K562 (cell line): ENCODE results near the gene CLCN6. TPM values are rescaled to one million over a fixed set of nuclear protein-coding genes. Genes with fewer than 3 reads are reported as not detected.

Experiments
- BRCA1 ChIP-seq, 2 experiments: fragments of 450-650 bp in 1 of 2; sonication (generic) in 1 of 2; formaldehyde crosslinking in 1 of 2; IDR thresholded peaks; 2 replicates each; pipeline versions ENCODE4 v1.5.0 to v1.6.1; 2017 to 2020; ENCODE audit warnings: mild to moderate bottlenecking in 1 of 2, missing genetic modification reagents in 1 of 2
- CCAR2 ChIP-seq: fragments of 200-400 bp; formaldehyde crosslinking; IDR thresholded peaks from 2 replicates; pipeline ENCODE4 v1.6.1; 2017; ENCODE audit warnings: mild to moderate bottlenecking, low read depth, low read length
- DACH1 ChIP-seq: fragments of 450-650 bp; IDR thresholded peaks from 2 replicates; pipeline ENCODE4 v1.6.1; 2018; ENCODE audit not compliant: partially characterized antibody
- DEAF1 ChIP-seq: fragments of 450-650 bp; formaldehyde crosslinking; IDR thresholded peaks from 2 replicates; pipeline ENCODE4 v1.4.0; 2020; ENCODE audit warnings: mild to moderate bottlenecking, moderate library complexity
- E2F1 ChIP-seq: sonication (generic); formaldehyde crosslinking; IDR thresholded peaks from 2 replicates; pipeline ENCODE4 v1.8.1; 2023; ENCODE audit warnings: mild to moderate bottlenecking, missing genetic modification reagents, moderate library complexity
- KAT8 ChIP-seq: fragments of 450-650 bp; IDR thresholded peaks from 2 replicates; pipeline ENCODE4 v1.6.1; 2016; ENCODE audit warnings: low read depth, mild to moderate bottlenecking
- MBD1 ChIP-seq: fragments of 250-450 bp; sonication (Bioruptor Pico); IDR thresholded peaks from 2 replicates; pipeline ENCODE4 v1.8.0; 2022; ENCODE audit warnings: inconsistent platforms
- MEIS2 ChIP-seq: fragments of 450-650 bp; IDR thresholded peaks from 2 replicates; pipeline ENCODE4 v1.6.1; 2014; ENCODE audit warnings: mild to moderate bottlenecking; ENCODE audit not compliant: partially characterized antibody
- MXD1 ChIP-seq: fragments of 250-450 bp; sonication (Bioruptor Pico); IDR thresholded peaks from 2 replicates; pipeline ENCODE4 v1.8.0; 2021; ENCODE audit warnings: borderline replicate concordance, mild to moderate bottlenecking, moderate library complexity; ENCODE audit not compliant: poor library complexity, severe bottlenecking
- NEUROD1 ChIP-seq: fragments of 150-350 bp; IDR thresholded peaks from 2 replicates; pipeline ENCODE4 v1.6.1; 2014; ENCODE audit warnings: borderline replicate concordance, low read length, low read depth; ENCODE audit not compliant: partially characterized antibody
- NFIC ChIP-seq: fragments of 450-650 bp; IDR thresholded peaks from 2 replicates; pipeline ENCODE4 v1.6.1; 2017; ENCODE audit warnings: mild to moderate bottlenecking, inconsistent platforms
- NR2F6 ChIP-seq: fragments of 450-650 bp; formaldehyde crosslinking; IDR thresholded peaks from 2 replicates; pipeline ENCODE4 v1.4.0; 2020; ENCODE audit warnings: mild to moderate bottlenecking
- NR4A1 ChIP-seq, 2 experiments: fragments of 250-450 bp in 1 of 2; fragments of 450-650 bp in 1 of 2; sonication (Bioruptor Pico) in 1 of 2; IDR thresholded peaks; 2 replicates each; pipeline versions ENCODE4 v1.4.0 to v1.6.1; 2016 to 2020; ENCODE audit warnings: mild to moderate bottlenecking in 2 of 2, missing compliant biosample characterization in 1 of 2, missing genetic modification characterization in 1 of 2, moderate library complexity in 1 of 2
- SETDB1 ChIP-seq: IDR thresholded peaks from one replicate; pipeline ENCODE4 v1.6.1; 2012; ENCODE audit warnings: low read length, control low read depth, inconsistent platforms
- SMARCE1 ChIP-seq: fragments of 450-650 bp; IDR thresholded peaks from 2 replicates; pipeline ENCODE4 v1.7.1; 2016; ENCODE audit warnings: mild to moderate bottlenecking
- TAF15 ChIP-seq: fragments of 200-400 bp; formaldehyde crosslinking; IDR thresholded peaks from 2 replicates; pipeline ENCODE4 v1.6.1; 2017; ENCODE audit warnings: mild to moderate bottlenecking, low read depth, low read length, moderate library complexity
- ZC3H8 ChIP-seq: fragments of 450-650 bp; IDR thresholded peaks from 2 replicates; pipeline ENCODE4 v1.6.1; 2017
- ZNF140 ChIP-seq: fragments of 250-450 bp; sonication (Bioruptor Pico); IDR thresholded peaks from 2 replicates; pipeline ENCODE4 v1.8.0; 2021; ENCODE audit warnings: moderate library complexity, mild to moderate bottlenecking, inconsistent platforms
- ZNF224 ChIP-seq: sonication (generic); formaldehyde crosslinking; IDR thresholded peaks from 2 replicates; pipeline ENCODE4 v1.8.0; 2022; ENCODE audit warnings: mild to moderate bottlenecking, missing genetic modification reagents
- ZNF316 ChIP-seq: fragments of 450-650 bp; IDR thresholded peaks from 2 replicates; pipeline ENCODE4 v1.6.1; 2016
- ZNF512 ChIP-seq: IDR thresholded peaks from 2 replicates; pipeline ENCODE4 v1.6.1; 2016; ENCODE audit warnings: missing genetic modification characterization, missing compliant biosample characterization
- ZNF717 ChIP-seq: fragments of 250-450 bp; sonication (Bioruptor Pico); IDR thresholded peaks from 2 replicates; pipeline ENCODE4 v1.5.0; 2021
- ZNF79 ChIP-seq: fragments of 250-450 bp; sonication (Bioruptor Pico); IDR thresholded peaks from 2 replicates; pipeline ENCODE4 v1.4.0; 2020; ENCODE audit warnings: low read depth, mild to moderate bottlenecking, moderate library complexity
- ZSCAN29 ChIP-seq: fragments of 450-650 bp; IDR thresholded peaks from 2 replicates; pipeline ENCODE4 v1.6.1; 2017
- polyA plus RNA-seq, 8 experiments: library from polyadenylated mRNA; depleted of rRNA in 4 of 8; stranded (reverse) in 5 of 8; unstranded in 3 of 8; fragments of >200 nt; fragmentation: Nextera tagmentation in 2 of 8; fragmentation: Illumina TruSeq in 1 of 8; extraction: Ambion mirVana in 2 of 8; extraction: Trizol in 1 of 8; gene quantifications; 2 replicates each; pipeline versions ENCODE4 v1.2.1 to v1.2.3, GENCODE V29; 2011 to 2014; ENCODE audit warnings: inconsistent platforms in 1 of 8, missing spikeins in 1 of 8
- total RNA-seq, 7 experiments: library from RNA; depleted of rRNA in 6 of 7; stranded (reverse); fragments of >200 nt in 6 of 7; fragmentation: Illumina TruSeq in 2 of 7; extraction: Trizol in 2 of 7; gene quantifications; 2 replicates each; pipeline versions ENCODE4 v1.2.1 to v1.2.3, GENCODE V29; 2011 to 2021; ENCODE audit warnings: low replicate concordance in 1 of 7

CLCN6 gene
- total and polyA plus RNA-seq, 9 of the 15 experiments (the other 6 are each of a cell fraction or from before 2014, with no cell fraction given): 2.0 to 21.8 (median 13.6) TPM

GRCh38 chr1:11806307-11806936, 431 bp downstream of the CLCN6 start (continued):
- TF ChIP-seq ZNF512 (tag) (no peak), CCAR2 (no peak), ZNF140 (no peak), MXD1 (CRISPR knock-in tag) (no peak), MEIS2 (peak; percentile 35), NR2F6 (CRISPR knock-in tag) (no peak), ZNF79 (CRISPR knock-in tag) (no peak), E2F1 (CRISPR knock-in tag) (no peak), ZNF717 (no peak), DACH1 (no peak), ZNF316 (no peak), NFIC (no peak), KAT8 (no peak), BRCA1 (IDR thresholded peaks at IDR 0.05) (no peak), BRCA1 (CRISPR knock-in tag; IDR thresholded peaks at IDR 0.05) (no peak), NR4A1 (CRISPR knock-in tag; IDR thresholded peaks at IDR 0.05) (no peak), NR4A1 (tag; IDR thresholded peaks at IDR 0.05) (0 out of 2 replicates have a peak, but pooled peaks have one; percentile 31), MBD1 (CRISPR knock-in tag) (no peak), TAF15 (no peak), ZSCAN29 (no peak), ZNF224 (CRISPR knock-in tag) (no peak), SETDB1 (no peak), ZC3H8 (0 out of 2 replicates have a peak, but pooled peaks have one; percentile 32), DEAF1 (no peak), NEUROD1 (peak; percentile 7), SMARCE1 (no peak; the same call in 1 of the 2 replicates)
